Tibial nerve (tissue), 4 donors: ENCODE measurements around the gene MPND. TPM values are rescaled to one million over a fixed set of nuclear protein-coding genes. Genes with fewer than 3 reads are reported as not detected.

Experiments used
- DNase-seq, 2 donors: peaks; one replicate each; pipeline ENCODE4 v3.0.0-alpha.2; 2019; ENCODE audit warnings: low spot score in 2 of 2
- H3K27ac ChIP-seq, 4 donors: fragments of 200-600 bp; sonication (generic) in 3 of 4; one replicate each; pipeline ENCODE4 v1.5.1; 2017 to 2019; ENCODE audit warnings: mild to moderate bottlenecking in 1 of 4
- H3K27me3 ChIP-seq, 2 donors: fragments of 200-600 bp; sonication (generic) in 1 of 2; one replicate each; pipeline versions ENCODE4 v1.5.1 to v1.6.0; 2017 to 2019
- H3K36me3 ChIP-seq, 3 donors: fragments of 200-600 bp; sonication (generic); one replicate each; pipeline ENCODE4 v1.5.1; 2018 to 2019
- H3K4me1 ChIP-seq, 4 donors: fragments of 200-600 bp; sonication (generic) in 3 of 4; one replicate each; pipeline ENCODE4 v1.5.1; 2017 to 2019
- H3K4me3 ChIP-seq, 4 donors: fragments of 200-600 bp; sonication (generic) in 3 of 4; one replicate each; pipeline ENCODE4 v1.5.1; 2017 to 2019; ENCODE audit warnings: mild to moderate bottlenecking in 1 of 4, moderate library complexity in 1 of 4
- H3K9me3 ChIP-seq, 4 donors: fragments of 200-600 bp; sonication (generic) in 3 of 4; one replicate each; pipeline ENCODE4 v1.5.1; 2017 to 2019
- EP300 ChIP-seq, 2 donors: sonication (generic); formaldehyde crosslinking; IDR thresholded peaks; one replicate each; pipeline ENCODE4 v1.6.1; 2017; ENCODE audit warnings: antibody characterized with exemption in 2 of 2, mild to moderate bottlenecking in 1 of 2
- POLR2A ChIP-seq, 2 donors: fragments of 450-650 bp; IDR thresholded peaks; one replicate each; pipeline ENCODE4 v1.6.1; 2017; ENCODE audit warnings: antibody characterized with exemption in 2 of 2, mild to moderate bottlenecking in 2 of 2, moderate library complexity in 2 of 2
- WGBS, 2 donors: methylation state at CpG; one replicate each; pipeline ENCODE4 v1.1.5; 2018; 5-methylcytosine and 5-hydroxymethylcytosine counted together
- total RNA-seq, 4 donors: library from RNA; depleted of rRNA; stranded (reverse); fragments of >200 nt; gene quantifications; one replicate each; pipeline ENCODE4 v1.1.0, GENCODE V29; 2016
- TF ChIP-seq, protein P1 (sequence below), 5 experiments: fragments of 200-600 bp in 3 of 5; fragments of 450-650 bp in 2 of 5; sonication (generic) in 3 of 5; IDR thresholded peaks; one replicate each; pipeline ENCODE4 v1.5.1; 2016 to 2019; ENCODE audit warnings: antibody characterized with exemption in 5 of 5, mild to moderate bottlenecking in 3 of 5, moderate library complexity in 2 of 5

The MPND gene
- total RNA-seq, 4 donors from 2014 or later, result 2.2 to 13.2 (median 6.6) TPM

DNA sequence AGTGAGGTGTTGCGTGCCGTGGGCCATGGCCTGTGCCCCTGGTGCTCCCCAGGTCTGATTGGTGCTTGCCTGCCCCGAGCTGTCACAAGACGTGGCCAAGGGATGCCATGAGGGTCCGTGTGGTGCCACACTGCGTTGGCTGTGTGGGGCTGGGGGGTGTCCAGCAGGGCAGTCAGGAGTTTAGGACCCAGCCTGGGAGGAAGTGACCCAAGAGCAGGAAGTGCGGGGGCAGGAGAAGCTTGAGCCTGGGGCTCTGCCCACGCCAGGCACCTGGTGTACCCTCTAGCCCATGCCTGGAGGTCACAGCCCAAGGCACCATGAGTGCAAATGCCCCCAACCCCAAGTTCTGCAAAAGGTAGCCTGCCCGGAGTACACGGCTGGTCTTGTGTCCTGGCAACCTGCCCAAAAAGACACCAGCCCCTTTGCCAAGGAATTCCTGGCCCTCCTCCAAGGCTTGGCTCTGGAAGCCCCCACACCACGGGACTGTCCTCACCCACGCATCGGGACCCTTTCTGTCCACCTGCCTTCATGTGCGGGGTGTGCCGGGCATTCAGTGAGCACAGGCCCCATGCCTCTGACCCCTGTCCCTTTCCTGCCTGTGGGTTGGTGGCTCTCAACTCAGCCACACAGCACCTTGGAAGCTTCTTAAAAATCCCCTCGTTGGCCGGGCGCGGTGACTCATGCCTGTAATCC, 24.9 kb downstream of the MPND start:
- Histone ChIP-seq H3K36me3 (peaks cover 3 to 35% (median 23%) of the 10 kb centered on the region in 3 donors), H3K9me3 (no peaks in the 10 kb centered on the region), H3K27me3 (no peaks in the 10 kb centered on the region), H3K27ac (peak overlapping the region in 3 of 4 donors; percentile 86 to 100 (median 92)), H3K4me1 (peaks cover 4 to 74% (median 60%) of the 10 kb centered on the region in 4 donors), H3K4me3 (no peak overlapping the region)
- no peak for DNase-seq
- TF ChIP-seq POLR2A (IDR thresholded peaks at IDR 0.05), result no peak
- TF ChIP-seq EP300 (IDR thresholded peaks at IDR 0.05), result no peak
- TF ChIP-seq, protein P1, sequence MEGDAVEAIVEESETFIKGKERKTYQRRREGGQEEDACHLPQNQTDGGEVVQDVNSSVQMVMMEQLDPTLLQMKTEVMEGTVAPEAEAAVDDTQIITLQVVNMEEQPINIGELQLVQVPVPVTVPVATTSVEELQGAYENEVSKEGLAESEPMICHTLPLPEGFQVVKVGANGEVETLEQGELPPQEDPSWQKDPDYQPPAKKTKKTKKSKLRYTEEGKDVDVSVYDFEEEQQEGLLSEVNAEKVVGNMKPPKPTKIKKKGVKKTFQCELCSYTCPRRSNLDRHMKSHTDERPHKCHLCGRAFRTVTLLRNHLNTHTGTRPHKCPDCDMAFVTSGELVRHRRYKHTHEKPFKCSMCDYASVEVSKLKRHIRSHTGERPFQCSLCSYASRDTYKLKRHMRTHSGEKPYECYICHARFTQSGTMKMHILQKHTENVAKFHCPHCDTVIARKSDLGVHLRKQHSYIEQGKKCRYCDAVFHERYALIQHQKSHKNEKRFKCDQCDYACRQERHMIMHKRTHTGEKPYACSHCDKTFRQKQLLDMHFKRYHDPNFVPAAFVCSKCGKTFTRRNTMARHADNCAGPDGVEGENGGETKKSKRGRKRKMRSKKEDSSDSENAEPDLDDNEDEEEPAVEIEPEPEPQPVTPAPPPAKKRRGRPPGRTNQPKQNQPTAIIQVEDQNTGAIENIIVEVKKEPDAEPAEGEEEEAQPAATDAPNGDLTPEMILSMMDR (IDR thresholded peaks at IDR 0.05), result no peak
- 31 to 41% methylated on average over 17 to 18 of the region's 19 CpGs for WGBS, 2 donors

DNA sequence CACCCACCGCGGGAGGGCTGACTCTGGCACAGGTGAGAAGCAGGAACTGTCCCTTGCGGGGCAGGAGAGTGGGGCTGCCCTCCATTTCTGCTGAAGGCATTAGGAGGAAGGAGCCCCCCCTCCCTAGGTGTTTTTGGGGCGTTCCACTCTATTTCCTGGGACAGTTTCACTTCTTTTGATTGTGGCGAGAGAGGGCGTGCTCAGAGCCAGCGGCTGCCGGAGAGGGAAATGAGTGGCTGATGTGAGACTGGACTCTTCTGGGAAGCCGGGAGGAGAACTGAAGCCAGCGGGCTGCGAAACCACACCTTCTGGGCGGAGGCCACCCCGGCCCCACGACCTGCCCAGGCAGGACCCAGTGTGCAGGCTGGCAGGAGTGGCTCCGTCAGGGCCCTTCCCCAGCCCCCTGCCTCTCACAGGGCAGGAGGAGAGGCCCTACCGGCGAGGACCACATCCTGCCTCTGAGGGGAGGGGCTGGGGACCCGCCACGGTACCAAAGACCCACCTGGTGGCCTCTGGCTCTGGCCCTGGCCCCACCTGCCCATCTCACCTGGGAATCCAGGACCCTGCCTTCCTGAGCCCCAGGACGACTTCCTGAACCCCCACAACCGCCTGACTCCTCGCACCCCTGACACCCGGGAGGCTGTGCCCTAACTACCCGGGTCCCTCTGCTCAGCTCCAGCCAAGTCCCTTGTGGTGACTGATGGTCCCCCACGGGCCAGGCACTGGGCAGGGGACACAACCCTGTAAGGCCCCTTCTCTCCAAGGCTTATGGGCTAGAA, 25.9 kb downstream of the MPND start:
- Histone ChIP-seq H3K27me3 (no peaks in the 10 kb centered on the region), H3K4me1 (peaks cover 8 to 85% (median 71%) of the 10 kb centered on the region in 4 donors), H3K4me3 (peak overlapping the region in 3 of 4 donors; percentile 20 to 31 (median 21)), H3K27ac (peak overlapping the region; percentile 21 to 100 (median 89)), H3K9me3 (no peaks in the 10 kb centered on the region), H3K36me3 (peaks cover 0 to 25% (median 17%) of the 10 kb centered on the region in 3 donors)
- DNase-seq, result peak in 1 of 2 donors; percentile 44
- WGBS, 2 donors, result 36 to 39% methylated on average over 17 to 25 of the region's 25 CpGs
- TF ChIP-seq POLR2A (IDR thresholded peaks at IDR 0.05) (no peak), EP300 (IDR thresholded peaks at IDR 0.05) (no peak)
- TF ChIP-seq, protein P1 (IDR thresholded peaks at IDR 0.05), result no peak

DNA sequence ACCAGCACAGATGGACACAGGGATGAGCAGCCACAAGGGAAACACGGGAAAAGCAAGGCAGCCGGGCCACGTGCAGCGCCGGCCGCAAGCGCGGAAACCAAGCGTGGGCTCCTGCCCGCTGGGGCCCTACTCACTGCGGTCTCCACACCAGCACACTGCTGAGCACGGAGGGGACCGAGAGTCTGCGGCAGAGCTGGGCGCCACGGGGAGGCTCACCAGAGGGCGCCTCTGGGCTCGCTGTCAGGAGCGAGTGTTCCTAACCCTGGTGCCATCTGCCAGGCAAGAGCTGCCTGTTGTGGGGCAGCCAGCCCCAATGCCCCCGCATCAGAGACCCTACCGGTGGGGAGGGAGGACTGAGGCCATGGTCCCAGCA, 26.5 kb downstream of the MPND start:
- H3K27me3 ChIP-seq, result no peaks in the 10 kb centered on the region
- peaks cover 0 to 19% (median 17%) of the 10 kb centered on the region in 3 donors for H3K36me3 ChIP-seq
- H3K4me3 ChIP-seq, result peak overlapping the region in 3 of 4 donors; percentile 20 to 31 (median 21)
- H3K27ac ChIP-seq, result peak overlapping the region; percentile 21 to 100 (median 89)
- H3K4me1 ChIP-seq, result peaks cover 8 to 90% (median 76%) of the 10 kb centered on the region in 4 donors
- TF ChIP-seq, protein P1 (IDR thresholded peaks at IDR 0.05), result peak; percentile 39 to 66 (median 47)
- TF ChIP-seq POLR2A (IDR thresholded peaks at IDR 0.05), result no peak
- TF ChIP-seq EP300 (IDR thresholded peaks at IDR 0.05), result no peak
- no peak for DNase-seq
- no peaks in the 10 kb centered on the region for H3K9me3 ChIP-seq
- WGBS, 2 donors, result 16 to 27% methylated on average over 3 to 15 of the region's 21 CpGs

DNA sequence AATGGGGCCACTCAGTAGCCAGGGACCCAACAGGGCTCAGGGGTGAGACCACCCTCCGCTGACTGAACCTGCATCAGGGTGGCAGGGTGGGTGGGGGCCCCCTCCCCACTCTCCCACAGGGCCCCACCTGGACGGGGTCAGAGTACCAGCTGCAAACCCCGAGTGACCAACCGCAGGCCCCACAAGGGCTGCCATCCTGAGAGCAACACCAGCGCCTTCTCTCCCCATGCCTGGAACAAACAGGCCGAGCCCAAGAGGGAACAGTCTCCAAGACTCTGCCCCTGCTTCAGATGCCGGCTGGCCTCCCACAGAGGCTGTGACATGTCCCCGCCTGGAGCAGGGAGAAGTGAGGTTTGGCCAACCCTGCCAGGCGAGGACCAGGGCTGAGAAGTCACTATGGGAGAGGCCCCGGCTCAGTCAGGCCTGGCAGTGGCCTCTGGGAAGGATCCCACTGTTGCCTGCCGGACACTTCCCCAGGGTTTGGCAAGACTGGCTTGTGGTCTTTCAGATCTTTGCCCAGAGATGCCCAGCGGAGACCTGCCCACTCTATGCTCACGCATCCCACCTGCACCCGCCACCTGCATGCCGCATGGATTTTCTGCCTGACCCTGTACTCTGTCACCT, 27.2 kb downstream of the MPND start:
- no peak for DNase-seq
- WGBS, 2 donors, result 80% methylated on average over 9 to 12 of the region's 15 CpGs
- Histone ChIP-seq H3K27ac (peak overlapping the region in 3 of 4 donors; percentile 86 to 100 (median 92)), H3K9me3 (no peaks in the 10 kb centered on the region), H3K4me1 (peaks cover 8 to 91% (median 83%) of the 10 kb centered on the region in 4 donors), H3K4me3 (no peak overlapping the region), H3K36me3 (peaks cover 0 to 12% (median 10%) of the 10 kb centered on the region in 3 donors), H3K27me3 (no peaks in the 10 kb centered on the region)
- TF ChIP-seq, protein P1 (IDR thresholded peaks at IDR 0.05), result no peak
- TF ChIP-seq POLR2A (IDR thresholded peaks at IDR 0.05) (no peak), EP300 (IDR thresholded peaks at IDR 0.05) (no peak)
